HepG2 (cell line): ENCODE results near the gene IL17C. TPM values are rescaled to one million over a fixed set of nuclear protein-coding genes. Genes with fewer than 3 reads are reported as not detected.

Experiments
- FOXO1 ChIP-seq: sonication (generic); formaldehyde crosslinking; IDR thresholded peaks from 2 replicates; pipeline ENCODE4 v1.4.0; 2020; ENCODE audit warnings: missing genetic modification reagents
- RCOR2 ChIP-seq: IDR thresholded peaks from 2 replicates; pipeline ENCODE4 v1.6.1; 2016; ENCODE audit warnings: missing biosample characterization, missing genetic modification reagents
- ZBTB38 ChIP-seq: sonication (generic); formaldehyde crosslinking; IDR thresholded peaks from 2 replicates; pipeline ENCODE4 v1.5.1; 2020; ENCODE audit warnings: mild to moderate bottlenecking, missing genetic modification reagents
- ZNF274 ChIP-seq: sonication (generic); formaldehyde crosslinking; IDR thresholded peaks from 2 replicates; pipeline ENCODE4 v1.5.1; 2020; ENCODE audit warnings: mild to moderate bottlenecking, missing genetic modification reagents
- ZNF543 ChIP-seq: sonication (generic); formaldehyde crosslinking; IDR thresholded peaks from 2 replicates; pipeline ENCODE4 v1.4.0; 2020; ENCODE audit warnings: mild to moderate bottlenecking, missing genetic modification reagents
- polyA plus RNA-seq, 8 experiments: library from polyadenylated mRNA; depleted of rRNA in 3 of 8; stranded (reverse) in 7 of 8; unstranded in 1 of 8; fragments of >200 nt; fragmentation: Illumina TruSeq in 4 of 8; extraction: Trizol in 4 of 8; gene quantifications; 2 replicates each; pipeline versions ENCODE4 v1.2.1 to v1.2.3, GENCODE V29; 2011 to 2016; ENCODE audit warnings: low read depth in 4 of 8, missing spikeins in 1 of 8, mixed read lengths in 1 of 8; ENCODE audit not compliant: insufficient read depth in 1 of 8
- total RNA-seq, 5 experiments: library from RNA; depleted of rRNA; stranded (reverse); fragments of >200 nt; fragmentation: Illumina TruSeq; extraction: Trizol; gene quantifications; 2 replicates each; pipeline ENCODE4 v1.2.3, GENCODE V29; 2016; ENCODE audit warnings: low read depth in 1 of 5
- TF ChIP-seq, protein P1 (sequence below): sonication (generic); formaldehyde crosslinking; IDR thresholded peaks from 2 replicates; pipeline ENCODE4 v1.4.0; 2020; ENCODE audit warnings: missing genetic modification reagents, mild to moderate bottlenecking, borderline replicate concordance
- TF ChIP-seq, protein P2 (sequence below): sonication (generic); formaldehyde crosslinking; IDR thresholded peaks from 2 replicates; pipeline ENCODE4 v1.5.0; 2020; ENCODE audit warnings: mild to moderate bottlenecking, missing genetic modification reagents, borderline replicate concordance

IL17C gene
- total and polyA plus RNA-seq, 2 of the 13 experiments (the other 11 are each of a cell fraction or from before 2014, with no cell fraction given): not detected

DNA sequence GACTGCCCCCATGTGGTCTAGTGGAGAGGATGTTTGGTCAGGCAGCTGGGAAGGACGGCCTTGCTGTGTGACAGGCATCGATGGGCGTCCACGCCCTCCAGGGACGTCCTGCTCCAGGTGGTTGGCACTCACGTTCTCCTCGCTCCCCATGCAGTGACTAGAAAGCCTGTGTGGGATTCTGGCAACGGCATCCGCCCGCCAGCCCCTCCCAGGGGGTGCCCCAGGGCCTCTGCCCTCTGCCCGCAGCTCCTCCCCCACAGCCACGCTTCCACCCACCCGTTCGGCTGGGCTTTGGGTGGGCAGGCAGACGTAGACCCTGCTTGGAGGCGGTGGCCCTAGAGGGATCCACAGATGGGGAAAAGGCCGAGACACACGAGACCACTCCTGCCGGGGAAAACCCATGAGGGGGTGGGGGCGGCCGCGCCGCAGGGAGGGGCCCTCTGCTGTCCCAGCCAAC is 4.7 kb upstream of the IL17C start (continued):
- TF ChIP-seq, protein P1, sequence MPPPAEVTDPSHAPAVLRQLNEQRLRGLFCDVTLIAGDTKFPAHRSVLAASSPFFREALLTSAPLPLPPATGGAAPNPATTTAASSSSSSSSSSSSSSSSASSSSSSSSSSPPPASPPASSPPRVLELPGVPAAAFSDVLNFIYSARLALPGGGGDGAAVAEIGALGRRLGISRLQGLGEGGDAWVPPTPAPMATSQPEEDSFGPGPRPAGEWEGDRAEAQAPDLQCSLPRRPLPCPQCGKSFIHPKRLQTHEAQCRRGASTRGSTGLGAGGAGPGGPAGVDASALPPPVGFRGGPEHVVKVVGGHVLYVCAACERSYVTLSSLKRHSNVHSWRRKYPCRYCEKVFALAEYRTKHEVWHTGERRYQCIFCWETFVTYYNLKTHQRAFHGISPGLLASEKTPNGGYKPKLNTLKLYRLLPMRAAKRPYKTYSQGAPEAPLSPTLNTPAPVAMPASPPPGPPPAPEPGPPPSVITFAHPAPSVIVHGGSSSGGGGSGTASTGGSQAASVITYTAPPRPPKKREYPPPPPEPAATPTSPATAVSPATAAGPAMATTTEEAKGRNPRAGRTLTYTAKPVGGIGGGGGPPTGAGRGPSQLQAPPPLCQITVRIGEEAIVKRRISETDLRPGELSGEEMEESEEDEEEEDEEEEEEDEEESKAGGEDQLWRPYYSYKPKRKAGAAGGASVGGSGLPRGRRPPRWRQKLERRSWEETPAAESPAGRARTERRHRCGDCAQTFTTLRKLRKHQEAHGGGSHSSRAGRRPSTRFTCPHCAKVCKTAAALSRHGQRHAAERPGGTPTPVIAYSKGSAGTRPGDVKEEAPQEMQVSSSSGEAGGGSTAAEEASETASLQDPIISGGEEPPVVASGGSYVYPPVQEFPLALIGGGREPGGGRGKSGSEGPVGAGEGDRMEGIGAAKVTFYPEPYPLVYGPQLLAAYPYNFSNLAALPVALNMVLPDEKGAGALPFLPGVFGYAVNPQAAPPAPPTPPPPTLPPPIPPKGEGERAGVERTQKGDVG (CRISPR knock-in tag): no peak
- TF ChIP-seq ZNF274 (CRISPR knock-in tag): 0 out of 2 replicates have a peak, but pooled peaks have one; percentile 3
- TF ChIP-seq, protein P2, sequence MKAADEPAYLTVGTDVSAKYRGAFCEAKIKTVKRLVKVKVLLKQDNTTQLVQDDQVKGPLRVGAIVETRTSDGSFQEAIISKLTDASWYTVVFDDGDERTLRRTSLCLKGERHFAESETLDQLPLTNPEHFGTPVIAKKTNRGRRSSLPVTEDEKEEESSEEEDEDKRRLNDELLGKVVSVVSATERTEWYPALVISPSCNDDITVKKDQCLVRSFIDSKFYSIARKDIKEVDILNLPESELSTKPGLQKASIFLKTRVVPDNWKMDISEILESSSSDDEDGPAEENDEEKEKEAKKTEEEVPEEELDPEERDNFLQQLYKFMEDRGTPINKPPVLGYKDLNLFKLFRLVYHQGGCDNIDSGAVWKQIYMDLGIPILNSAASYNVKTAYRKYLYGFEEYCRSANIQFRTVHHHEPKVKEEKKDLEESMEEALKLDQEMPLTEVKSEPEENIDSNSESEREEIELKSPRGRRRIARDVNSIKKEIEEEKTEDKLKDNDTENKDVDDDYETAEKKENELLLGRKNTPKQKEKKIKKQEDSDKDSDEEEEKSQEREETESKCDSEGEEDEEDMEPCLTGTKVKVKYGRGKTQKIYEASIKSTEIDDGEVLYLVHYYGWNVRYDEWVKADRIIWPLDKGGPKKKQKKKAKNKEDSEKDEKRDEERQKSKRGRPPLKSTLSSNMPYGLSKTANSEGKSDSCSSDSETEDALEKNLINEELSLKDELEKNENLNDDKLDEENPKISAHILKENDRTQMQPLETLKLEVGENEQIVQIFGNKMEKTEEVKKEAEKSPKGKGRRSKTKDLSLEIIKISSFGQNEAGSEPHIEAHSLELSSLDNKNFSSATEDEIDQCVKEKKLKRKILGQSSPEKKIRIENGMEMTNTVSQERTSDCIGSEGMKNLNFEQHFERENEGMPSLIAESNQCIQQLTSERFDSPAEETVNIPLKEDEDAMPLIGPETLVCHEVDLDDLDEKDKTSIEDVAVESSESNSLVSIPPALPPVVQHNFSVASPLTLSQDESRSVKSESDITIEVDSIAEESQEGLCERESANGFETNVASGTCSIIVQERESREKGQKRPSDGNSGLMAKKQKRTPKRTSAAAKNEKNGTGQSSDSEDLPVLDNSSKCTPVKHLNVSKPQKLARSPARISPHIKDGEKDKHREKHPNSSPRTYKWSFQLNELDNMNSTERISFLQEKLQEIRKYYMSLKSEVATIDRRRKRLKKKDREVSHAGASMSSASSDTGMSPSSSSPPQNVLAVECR: peak; percentile 22
- TF ChIP-seq ZNF543 (CRISPR knock-in tag): no peak
- TF ChIP-seq RCOR2: no peak
- 0 out of 2 replicates have a peak, but pooled peaks have one; percentile 15 for TF ChIP-seq FOXO1 (CRISPR knock-in tag)
- TF ChIP-seq ZBTB38 (CRISPR knock-in tag): peak; percentile 99
